ENCODE results near the gene MOSPD2. TPM values are rescaled to one million over a fixed set of nuclear protein-coding genes. Genes with fewer than 3 reads are reported as not detected.
A peak's percentile ranks its signal among the peaks of the same experiment; 100 is the strongest.

MOSPD2 gene
- total RNA-seq, result 7.6 and 8.7 TPM in 2 replicates

- DNase-seq (ENCODE audit: low read depth in 2 of 2), result peak; percentile 83 to 95
Observed at GRCh38 chrX:14872851-14873675, at the start of gene MOSPD2, which contains the start of gene FANCB. Gene MOSPD2 (plus strand): TSS chrX:14873421. CDS start chrX:14873529, 108 bp downstream. Gene FANCB (minus strand): TSS chrX:14873069. CDS start chrX:14865510, 7,559 bp downstream.

GRCh38 chrX:14825851-14826250 lies 47.4 kb upstream of the MOSPD2 start:
- DNase-seq (ENCODE audit: low read depth in 2 of 2), result no peak

- no peak for DNase-seq (ENCODE audit: low read depth in 2 of 2)
Observed at GRCh38 chrX:14826319-14826718, 46.9 kb upstream of the MOSPD2 start.

GRCh38 chrX:14829643-14830042 lies 43.6 kb upstream of the MOSPD2 start:
- DNase-seq (ENCODE audit: low read depth in 2 of 2), result no peak

- DNase-seq (ENCODE audit: low read depth in 2 of 2), result no peak
Observed at GRCh38 chrX:14832151-14832550, 41.1 kb upstream of the MOSPD2 start.

- DNase-seq (ENCODE audit: low read depth in 2 of 2), result peak in 1 of 2 donors; percentile 3
Observed at GRCh38 chrX:14832586-14832985, 40.6 kb upstream of the MOSPD2 start.

- no peak for DNase-seq (ENCODE audit: low read depth in 2 of 2)
Observed at GRCh38 chrX:14837155-14837554, 36.1 kb upstream of the MOSPD2 start.

GRCh38 chrX:14843666-14844065 lies 29.6 kb upstream of the MOSPD2 start:
- no peak for DNase-seq (ENCODE audit: low read depth in 2 of 2)

- DNase-seq (ENCODE audit: low read depth in 2 of 2), result no peak
Observed at GRCh38 chrX:14851526-14851925, 21.7 kb upstream of the MOSPD2 start.

- DNase-seq (ENCODE audit: low read depth in 2 of 2), result no peak
Observed at GRCh38 chrX:14864631-14865030, 8.6 kb upstream of the MOSPD2 start.

GRCh38 chrX:14865201-14865600 lies 8.0 kb upstream of the MOSPD2 start:
- no peak for DNase-seq (ENCODE audit: low read depth in 2 of 2)

GRCh38 chrX:14871767-14872166 lies 1.5 kb upstream of the MOSPD2 start:
- no peak for DNase-seq (ENCODE audit: low read depth in 2 of 2)

GRCh38 chrX:14872355-14872754 lies 866 bp upstream of the MOSPD2 start:
- no peak for DNase-seq (ENCODE audit: low read depth in 2 of 2)

GRCh38 chrX:14873676-14874049 lies 442 bp downstream of the MOSPD2 start:
- DNase-seq (ENCODE audit: low read depth in 2 of 2), result no peak

- no peak for DNase-seq (ENCODE audit: low read depth in 2 of 2)
Observed at GRCh38 chrX:14875624-14876023, 2.4 kb downstream of the MOSPD2 start.

GRCh38 chrX:14883826-14884225 lies 10.6 kb downstream of the MOSPD2 start:
- DNase-seq (ENCODE audit: low read depth in 2 of 2), result no peak

- no peak for DNase-seq (ENCODE audit: low read depth in 2 of 2)
Observed at GRCh38 chrX:14884714-14885113, 11.5 kb downstream of the MOSPD2 start.

GRCh38 chrX:14886252-14886651 lies 13.0 kb downstream of the MOSPD2 start:
- no peak for DNase-seq (ENCODE audit: low read depth in 2 of 2)

- DNase-seq (ENCODE audit: low read depth in 2 of 2), result no peak
Observed at GRCh38 chrX:14896273-14896672, 23.1 kb downstream of the MOSPD2 start.

- DNase-seq (ENCODE audit: low read depth in 2 of 2), result no peak
Observed at GRCh38 chrX:14897042-14897441, 23.8 kb downstream of the MOSPD2 start.

GRCh38 chrX:14899607-14900006 lies 26.4 kb downstream of the MOSPD2 start:
- peak; percentile 76 to 82 for DNase-seq (ENCODE audit: low read depth in 2 of 2)

- no peak for DNase-seq (ENCODE audit: low read depth in 2 of 2)
Observed at GRCh38 chrX:14902537-14902936, 29.3 kb downstream of the MOSPD2 start.

- no peak for DNase-seq (ENCODE audit: low read depth in 2 of 2)
Observed at GRCh38 chrX:14903891-14904290, 30.7 kb downstream of the MOSPD2 start.

Data from dermis microvascular lymphatic vessel endothelial cell (primary cell).